Neural progenitor cell (in vitro differentiated cells): Measurements from ENCODE around the gene FLRT2. TPM values are rescaled to one million over a fixed set of nuclear protein-coding genes. Genes with fewer than 3 reads are reported as not detected.

Experiments used
- DNase-seq: peaks from one replicate; pipeline ENCODE4 v3.0.0-alpha.2; 2016; ENCODE audit warnings: low spot score
- H2AFZ ChIP-seq: fragments of 200-600 bp; sonication (generic); replicated peaks from 2 replicates; pipeline ENCODE4 v1.6.1; 2016; ENCODE audit warnings: antibody characterized with exemption
- H3F3A ChIP-seq: fragments of 200-600 bp; sonication (generic); 2 replicates; pipeline ENCODE4 v1.6.1; 2016; ENCODE audit warnings: antibody characterized with exemption, low read depth
- H3K27ac ChIP-seq: fragments of 200-600 bp; sonication (generic); 2 replicates; pipeline ENCODE4 v1.5.1; 2016; ENCODE audit warnings: mild to moderate bottlenecking
- H3K27me3 ChIP-seq: fragments of 200-600 bp; sonication (generic); 2 replicates; pipeline ENCODE4 v1.6.1; 2016; ENCODE audit warnings: mild to moderate bottlenecking, moderate library complexity
- H3K36me3 ChIP-seq: fragments of 200-600 bp; sonication (generic); 2 replicates; pipeline ENCODE4 v1.5.1; 2016
- H3K4me1 ChIP-seq: fragments of 200-600 bp; sonication (generic); 2 replicates; pipeline ENCODE4 v1.6.1; 2016; ENCODE audit warnings: mixed run types
- H3K4me2 ChIP-seq: fragments of 200-600 bp; sonication (generic); 2 replicates; pipeline ENCODE4 v1.6.1; 2016
- H3K4me3 ChIP-seq: fragments of 200-600 bp; sonication (generic); 2 replicates; pipeline ENCODE4 v1.5.1; 2016
- H3K79me2 ChIP-seq: fragments of 200-600 bp; sonication (generic); 2 replicates; pipeline ENCODE4 v1.6.1; 2016; ENCODE audit warnings: low read depth
- H3K9ac ChIP-seq: fragments of 200-600 bp; sonication (generic); 2 replicates; pipeline ENCODE4 v1.6.1; 2016
- H3K9me3 ChIP-seq: fragments of 200-600 bp; sonication (generic); 2 replicates; pipeline ENCODE4 v1.5.1; 2016; ENCODE audit warnings: low read depth
- H4K20me1 ChIP-seq: fragments of 200-600 bp; sonication (generic); 2 replicates; pipeline ENCODE4 v1.6.1; 2016; ENCODE audit warnings: low read depth
- H3K27ac Mint-ChIP-seq: 3 replicates; pipeline ENCODE4 v1.8.0; 2021; ENCODE audit warnings: mixed read lengths
- H3K27me3 Mint-ChIP-seq: 2 replicates; pipeline ENCODE4 v1.8.0; 2022; ENCODE audit warnings: low read depth, mild to moderate bottlenecking, inconsistent platforms, moderate library complexity, mixed read lengths; ENCODE audit not compliant: insufficient read depth
- H3K36me3 Mint-ChIP-seq: 3 replicates; pipeline ENCODE4 v1.8.0; 2021; ENCODE audit warnings: mixed read lengths
- H3K4me1 Mint-ChIP-seq: 3 replicates; pipeline ENCODE4 v1.8.0; 2021; ENCODE audit warnings: mixed read lengths
- H3K4me3 Mint-ChIP-seq: 3 replicates; pipeline ENCODE4 v1.8.0; 2021; ENCODE audit warnings: mild to moderate bottlenecking, moderate library complexity, mixed read lengths
- H3K9me3 Mint-ChIP-seq: 3 replicates; pipeline ENCODE4 v1.8.0; 2020; ENCODE audit warnings: mixed read lengths
- EZH2 ChIP-seq: fragments of 200-600 bp; sonication (generic); IDR thresholded peaks from 2 replicates; pipeline ENCODE4 v1.6.1; 2017; ENCODE audit warnings: antibody characterized with exemption, mild to moderate bottlenecking, moderate library complexity
- EZH2phosphoT487 ChIP-seq: fragments of 200-600 bp; sonication (generic); IDR thresholded peaks from 2 replicates; pipeline ENCODE4 v1.6.1; 2017; ENCODE audit warnings: antibody characterized with exemption
- total RNA-seq: library from RNA; depleted of rRNA; stranded (reverse); fragments of >200 nt; gene quantifications from 2 replicates; pipeline ENCODE4 v1.2.3, GENCODE V29; 2015; ENCODE audit warnings: low replicate concordance
- TF ChIP-seq, protein P1 (sequence below): fragments of 200-600 bp; sonication (generic); IDR thresholded peaks from 2 replicates; pipeline ENCODE4 v1.5.1; 2017; ENCODE audit warnings: antibody characterized with exemption, mild to moderate bottlenecking

FLRT2 gene
- total RNA-seq, 1 donor from 2014 or later: 8.5 TPM

DNA sequence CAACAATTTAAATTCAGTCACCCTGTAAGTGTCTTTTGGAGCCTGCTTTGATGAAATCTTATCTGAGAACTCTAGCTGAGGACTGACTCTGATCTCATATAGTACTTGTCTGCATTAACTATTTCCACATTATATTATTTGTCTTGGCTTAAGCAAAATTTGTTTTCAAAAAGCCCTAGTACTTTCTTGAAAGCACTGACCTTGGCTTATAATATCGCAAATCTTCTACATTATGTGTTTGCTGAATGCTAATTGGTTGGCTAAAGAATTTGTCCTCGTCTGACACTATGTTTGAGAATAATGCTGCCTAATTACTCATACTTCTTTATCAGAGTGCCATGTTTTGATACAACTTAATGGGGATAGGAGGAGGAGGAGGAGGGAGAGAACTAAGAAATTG is 46.9 kb upstream of the FLRT2 start:
- Histone ChIP-seq H3F3A (no peaks in the 10 kb centered on the region), H3K27ac (no peak overlapping the region), H3K4me1 (no peaks in the 10 kb centered on the region), H3K4me2 (no peak overlapping the region), H3K9ac (no peak overlapping the region), H4K20me1 (no peaks in the 10 kb centered on the region), H3K27me3 (no peaks in the 10 kb centered on the region), H2AFZ (no peak overlapping the region), H3K36me3 (no peaks in the 10 kb centered on the region), H3K9me3 (no peaks in the 10 kb centered on the region), H3K4me3 (no peak overlapping the region), H3K79me2 (no peaks in the 10 kb centered on the region)
- DNase-seq: no peak
- Mint-ChIP-seq H3K4me3 (no peak overlapping the region), H3K27ac (no peak overlapping the region), H3K27me3 (peaks cover 2% of the 10 kb centered on the region), H3K9me3 (no peaks in the 10 kb centered on the region), H3K4me1 (no peaks in the 10 kb centered on the region), H3K36me3 (no peaks in the 10 kb centered on the region)
- TF ChIP-seq, protein P1, sequence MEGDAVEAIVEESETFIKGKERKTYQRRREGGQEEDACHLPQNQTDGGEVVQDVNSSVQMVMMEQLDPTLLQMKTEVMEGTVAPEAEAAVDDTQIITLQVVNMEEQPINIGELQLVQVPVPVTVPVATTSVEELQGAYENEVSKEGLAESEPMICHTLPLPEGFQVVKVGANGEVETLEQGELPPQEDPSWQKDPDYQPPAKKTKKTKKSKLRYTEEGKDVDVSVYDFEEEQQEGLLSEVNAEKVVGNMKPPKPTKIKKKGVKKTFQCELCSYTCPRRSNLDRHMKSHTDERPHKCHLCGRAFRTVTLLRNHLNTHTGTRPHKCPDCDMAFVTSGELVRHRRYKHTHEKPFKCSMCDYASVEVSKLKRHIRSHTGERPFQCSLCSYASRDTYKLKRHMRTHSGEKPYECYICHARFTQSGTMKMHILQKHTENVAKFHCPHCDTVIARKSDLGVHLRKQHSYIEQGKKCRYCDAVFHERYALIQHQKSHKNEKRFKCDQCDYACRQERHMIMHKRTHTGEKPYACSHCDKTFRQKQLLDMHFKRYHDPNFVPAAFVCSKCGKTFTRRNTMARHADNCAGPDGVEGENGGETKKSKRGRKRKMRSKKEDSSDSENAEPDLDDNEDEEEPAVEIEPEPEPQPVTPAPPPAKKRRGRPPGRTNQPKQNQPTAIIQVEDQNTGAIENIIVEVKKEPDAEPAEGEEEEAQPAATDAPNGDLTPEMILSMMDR: no peak
- no peak for TF ChIP-seq EZH2
- TF ChIP-seq EZH2phosphoT487: no peak

DNA sequence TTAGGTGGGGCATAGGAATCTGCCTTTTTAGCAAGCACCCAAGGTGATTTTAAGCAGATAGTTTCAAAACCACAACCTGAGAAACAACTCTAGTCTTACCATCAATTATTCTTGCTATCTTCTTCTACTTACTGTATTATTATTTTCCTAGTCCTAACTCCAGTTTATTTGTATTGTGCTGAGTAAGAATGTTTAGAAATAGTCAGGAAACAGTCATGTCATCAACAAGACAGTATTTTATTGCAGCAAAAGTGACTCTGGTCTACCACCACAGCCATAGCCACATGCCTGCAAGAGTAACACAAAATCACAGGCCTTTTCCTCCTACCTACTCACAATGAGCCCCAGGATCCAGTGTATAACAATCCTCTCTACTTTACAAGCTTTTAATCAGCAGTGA is 46.3 kb upstream of the FLRT2 start:
- Histone ChIP-seq H3K4me2 (no peak overlapping the region), H3K27ac (no peak overlapping the region), H2AFZ (no peak overlapping the region), H3K9ac (no peak overlapping the region), H3K9me3 (no peaks in the 10 kb centered on the region), H3F3A (no peaks in the 10 kb centered on the region), H3K4me1 (no peaks in the 10 kb centered on the region), H3K36me3 (no peaks in the 10 kb centered on the region), H3K4me3 (no peak overlapping the region), H3K79me2 (no peaks in the 10 kb centered on the region), H4K20me1 (no peaks in the 10 kb centered on the region), H3K27me3 (no peaks in the 10 kb centered on the region)
- TF ChIP-seq EZH2phosphoT487 (no peak), EZH2 (no peak)
- TF ChIP-seq, protein P1: no peak
- H3K27me3 Mint-ChIP-seq: peaks cover 2% of the 10 kb centered on the region
- no peak for DNase-seq
- H3K4me3 Mint-ChIP-seq: no peak overlapping the region
- H3K9me3 Mint-ChIP-seq: no peaks in the 10 kb centered on the region
- H3K27ac Mint-ChIP-seq: no peak overlapping the region
- H3K4me1 Mint-ChIP-seq: no peaks in the 10 kb centered on the region
- no peaks in the 10 kb centered on the region for H3K36me3 Mint-ChIP-seq

DNA sequence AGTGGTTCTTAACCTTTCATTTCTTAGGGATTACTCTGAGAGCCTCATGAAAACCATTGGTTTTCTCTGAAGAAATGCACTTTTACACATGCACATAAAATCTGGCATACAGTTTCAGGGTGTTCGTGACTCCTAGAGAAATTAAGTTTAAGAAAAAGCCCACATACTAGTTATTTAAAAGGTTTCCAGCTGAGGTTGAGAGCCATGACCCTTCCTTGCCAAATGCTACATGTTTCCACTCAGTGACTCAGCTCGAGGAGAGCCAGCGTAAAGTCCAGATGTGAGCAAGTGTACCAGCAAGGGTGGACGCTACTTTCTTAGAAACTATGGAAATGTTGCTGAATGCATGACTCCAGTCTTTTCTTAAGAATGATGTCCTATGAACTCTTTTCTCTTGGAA is 42.7 kb upstream of the FLRT2 start:
- Histone ChIP-seq H3K4me3 (no peak overlapping the region), H3K9ac (no peak overlapping the region)

More for the DNA sequence above, 42.7 kb upstream of the FLRT2 start:
- peak overlapping the region; percentile 18 for H2AFZ ChIP-seq
- no peak overlapping the region for H3K27ac Mint-ChIP-seq
- no peaks in the 10 kb centered on the region for H3K79me2 ChIP-seq
- H3K27me3 Mint-ChIP-seq: no peaks in the 10 kb centered on the region
- H3K27me3 ChIP-seq: no peaks in the 10 kb centered on the region
- no peak for DNase-seq
- H3K36me3 Mint-ChIP-seq: no peaks in the 10 kb centered on the region
- no peaks in the 10 kb centered on the region for H4K20me1 ChIP-seq
- H3K9me3 Mint-ChIP-seq: peaks cover 9% of the 10 kb centered on the region
- H3K4me1 ChIP-seq: no peaks in the 10 kb centered on the region
- H3K4me2 ChIP-seq: no peak overlapping the region
- H3K36me3 ChIP-seq: no peaks in the 10 kb centered on the region
- no peak overlapping the region for H3K27ac ChIP-seq
- TF ChIP-seq EZH2: no peak
- no peak for TF ChIP-seq EZH2phosphoT487
- TF ChIP-seq, protein P1: no peak
- no peak overlapping the region for H3K4me3 Mint-ChIP-seq
- H3F3A ChIP-seq: no peaks in the 10 kb centered on the region
- no peaks in the 10 kb centered on the region for H3K4me1 Mint-ChIP-seq
- H3K9me3 ChIP-seq: no peaks in the 10 kb centered on the region
